Lower leg skin (tissue), 3 donors: ENCODE data around the gene OSBPL9.

Experiments used
- POLR2A ChIP-seq, 2 donors: fragments of 450-650 bp; IDR thresholded peaks; one replicate each; pipeline ENCODE4 v1.6.1; 2016 to 2017; ENCODE audit warnings: antibody characterized with exemption in 2 of 2, mild to moderate bottlenecking in 1 of 2, moderate library complexity in 1 of 2
- TF ChIP-seq, protein P1 (sequence below), 3 donors: fragments of 450-650 bp; IDR thresholded peaks; one replicate each; pipeline ENCODE4 v1.5.1; 2016; ENCODE audit warnings: antibody characterized with exemption in 3 of 3, mild to moderate bottlenecking in 3 of 3, moderate library complexity in 2 of 3

DNA sequence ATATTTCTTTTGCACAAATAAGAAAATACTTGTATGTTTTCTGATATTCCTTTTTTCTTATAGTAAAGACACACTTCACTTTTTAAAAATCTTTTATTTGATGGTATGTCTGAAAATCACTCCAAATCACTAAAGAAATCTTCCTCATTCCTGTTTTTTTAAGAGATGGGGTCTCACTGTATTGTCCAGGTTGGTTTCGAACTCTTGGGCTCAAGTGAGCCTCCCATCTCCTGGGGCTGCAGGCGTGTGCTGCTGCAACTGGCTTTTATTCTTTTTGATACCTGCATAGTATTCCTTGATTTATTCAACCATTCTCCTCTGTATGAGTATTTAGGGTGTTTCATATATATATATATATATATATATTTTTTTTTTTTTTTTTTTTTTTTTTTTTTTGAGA, 88.1 kb downstream of the OSBPL9 start:
- TF ChIP-seq POLR2A (IDR thresholded peaks at IDR 0.05) = no peak
- TF ChIP-seq, protein P1, sequence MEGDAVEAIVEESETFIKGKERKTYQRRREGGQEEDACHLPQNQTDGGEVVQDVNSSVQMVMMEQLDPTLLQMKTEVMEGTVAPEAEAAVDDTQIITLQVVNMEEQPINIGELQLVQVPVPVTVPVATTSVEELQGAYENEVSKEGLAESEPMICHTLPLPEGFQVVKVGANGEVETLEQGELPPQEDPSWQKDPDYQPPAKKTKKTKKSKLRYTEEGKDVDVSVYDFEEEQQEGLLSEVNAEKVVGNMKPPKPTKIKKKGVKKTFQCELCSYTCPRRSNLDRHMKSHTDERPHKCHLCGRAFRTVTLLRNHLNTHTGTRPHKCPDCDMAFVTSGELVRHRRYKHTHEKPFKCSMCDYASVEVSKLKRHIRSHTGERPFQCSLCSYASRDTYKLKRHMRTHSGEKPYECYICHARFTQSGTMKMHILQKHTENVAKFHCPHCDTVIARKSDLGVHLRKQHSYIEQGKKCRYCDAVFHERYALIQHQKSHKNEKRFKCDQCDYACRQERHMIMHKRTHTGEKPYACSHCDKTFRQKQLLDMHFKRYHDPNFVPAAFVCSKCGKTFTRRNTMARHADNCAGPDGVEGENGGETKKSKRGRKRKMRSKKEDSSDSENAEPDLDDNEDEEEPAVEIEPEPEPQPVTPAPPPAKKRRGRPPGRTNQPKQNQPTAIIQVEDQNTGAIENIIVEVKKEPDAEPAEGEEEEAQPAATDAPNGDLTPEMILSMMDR (IDR thresholded peaks at IDR 0.05) = no peak
